Right atrium auricular region (tissue), 2 donors: ENCODE data around the gene PNKD. TPM values are rescaled to one million over a fixed set of nuclear protein-coding genes. Genes with fewer than 3 reads are reported as not detected.

Experiments
- DNase-seq: peaks from one replicate; pipeline ENCODE4 v3.0.0-alpha.2; 2019; ENCODE audit warnings: low spot score
- H3K27ac ChIP-seq, 2 donors: fragments of 200-600 bp; sonication (generic); 1 replicate in 1 of 2; 2 replicates in 1 of 2; pipeline ENCODE4 v1.5.1; 2016 to 2019
- H3K27me3 ChIP-seq, 2 donors: fragments of 200-600 bp; sonication (generic); one replicate each; pipeline versions ENCODE4 v1.5.1 to v1.6.0; 2017 to 2019
- H3K36me3 ChIP-seq: fragments of 200-600 bp; sonication (generic); one replicate; pipeline ENCODE4 v1.5.1; 2016
- H3K4me1 ChIP-seq, 2 donors: fragments of 200-600 bp; sonication (generic); one replicate each; pipeline versions ENCODE4 v1.5.1 to v1.6.0; 2017 to 2019
- H3K4me3 ChIP-seq, 2 donors: fragments of 200-600 bp; sonication (generic); 1 replicate in 1 of 2; 2 replicates in 1 of 2; pipeline ENCODE4 v1.5.1; 2017 to 2019; ENCODE audit warnings: mild to moderate bottlenecking in 1 of 2, moderate library complexity in 1 of 2
- H3K9me3 ChIP-seq, 2 donors: fragments of 200-600 bp; sonication (generic); one replicate each; pipeline ENCODE4 v1.5.1; 2019
- total RNA-seq, 2 donors: library from RNA; depleted of rRNA; stranded (reverse); fragments of >200 nt; gene quantifications; one replicate each; pipeline ENCODE4 v1.1.0, GENCODE V29; 2016
- TF ChIP-seq, protein P1 (sequence below), 2 donors: fragments of 200-600 bp; sonication (generic); IDR thresholded peaks; one replicate each; pipeline ENCODE4 v1.5.1; 2019; ENCODE audit warnings: antibody characterized with exemption in 2 of 2

Gene PNKD
- total RNA-seq, 2 donors from 2014 or later: 54.5 to 71.4 TPM

DNA sequence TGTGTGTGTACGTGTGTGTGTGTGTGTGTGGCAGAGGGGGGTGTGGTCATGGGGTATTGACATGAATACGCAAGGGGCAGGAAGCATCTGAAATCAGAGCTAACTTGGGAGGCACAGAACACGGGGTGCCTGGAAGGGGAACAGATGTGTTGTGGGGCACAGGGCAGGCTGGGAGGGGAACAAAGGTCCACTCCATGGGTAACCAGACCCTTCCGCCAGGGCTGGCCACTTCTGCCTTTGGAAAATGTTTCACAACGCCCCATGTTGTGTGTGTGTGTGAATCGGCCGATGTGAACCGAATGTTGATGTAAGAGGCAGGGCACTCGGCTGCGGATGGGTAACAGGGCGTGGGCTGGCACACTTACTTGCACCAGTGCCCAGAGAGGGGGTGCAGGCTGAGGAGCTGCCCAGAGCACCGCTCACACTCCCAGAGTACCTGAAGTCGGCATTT is 111.6 kb downstream of the PNKD start, which contains the start of gene SLC11A1:
SLC11A1 (plus strand) TSS at position 358 of the 451 bp plus-strand sequence. CDS start 96 bp downstream, outside the sequence.
- Histone ChIP-seq H3K4me3 (peak within 1 kb of the TSS; percentile 11 to 17), H3K36me3 (no peaks in the 10 kb centered on the region), H3K4me1 (no peaks in the 10 kb centered on the region), H3K9me3 (no peaks in the 10 kb centered on the region), H3K27me3 (no peaks in the 10 kb centered on the region), H3K27ac (peak within 1 kb of the TSS in 1 of 2 donors; percentile 16)
- TF ChIP-seq, protein P1, sequence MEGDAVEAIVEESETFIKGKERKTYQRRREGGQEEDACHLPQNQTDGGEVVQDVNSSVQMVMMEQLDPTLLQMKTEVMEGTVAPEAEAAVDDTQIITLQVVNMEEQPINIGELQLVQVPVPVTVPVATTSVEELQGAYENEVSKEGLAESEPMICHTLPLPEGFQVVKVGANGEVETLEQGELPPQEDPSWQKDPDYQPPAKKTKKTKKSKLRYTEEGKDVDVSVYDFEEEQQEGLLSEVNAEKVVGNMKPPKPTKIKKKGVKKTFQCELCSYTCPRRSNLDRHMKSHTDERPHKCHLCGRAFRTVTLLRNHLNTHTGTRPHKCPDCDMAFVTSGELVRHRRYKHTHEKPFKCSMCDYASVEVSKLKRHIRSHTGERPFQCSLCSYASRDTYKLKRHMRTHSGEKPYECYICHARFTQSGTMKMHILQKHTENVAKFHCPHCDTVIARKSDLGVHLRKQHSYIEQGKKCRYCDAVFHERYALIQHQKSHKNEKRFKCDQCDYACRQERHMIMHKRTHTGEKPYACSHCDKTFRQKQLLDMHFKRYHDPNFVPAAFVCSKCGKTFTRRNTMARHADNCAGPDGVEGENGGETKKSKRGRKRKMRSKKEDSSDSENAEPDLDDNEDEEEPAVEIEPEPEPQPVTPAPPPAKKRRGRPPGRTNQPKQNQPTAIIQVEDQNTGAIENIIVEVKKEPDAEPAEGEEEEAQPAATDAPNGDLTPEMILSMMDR (IDR thresholded peaks at IDR 0.05): no peak
- DNase-seq: peak; percentile 81

DNA sequence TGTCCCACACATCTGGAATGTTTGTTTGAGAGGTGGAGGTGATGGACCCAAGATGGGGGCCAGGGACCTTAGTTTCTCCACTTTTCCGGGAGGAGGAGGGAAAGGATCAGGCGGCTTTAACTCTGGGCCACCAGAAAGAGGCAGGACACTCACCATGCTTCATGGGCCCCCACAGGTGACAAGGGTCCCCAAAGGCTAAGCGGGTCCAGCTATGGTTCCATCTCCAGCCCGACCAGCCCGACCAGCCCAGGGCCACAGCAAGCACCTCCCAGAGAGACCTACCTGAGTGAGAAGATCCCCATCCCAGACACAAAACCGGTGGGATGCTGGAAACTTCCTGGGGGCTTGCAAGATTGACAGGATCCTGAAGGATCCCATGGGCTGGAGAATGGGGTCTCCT is 112.5 kb downstream of the PNKD start:
- H3K27me3 ChIP-seq: no peaks in the 10 kb centered on the region
- H3K36me3 ChIP-seq: no peaks in the 10 kb centered on the region
- H3K4me3 ChIP-seq: peak overlapping the region in 1 of 2 donors; percentile 17

DNA sequence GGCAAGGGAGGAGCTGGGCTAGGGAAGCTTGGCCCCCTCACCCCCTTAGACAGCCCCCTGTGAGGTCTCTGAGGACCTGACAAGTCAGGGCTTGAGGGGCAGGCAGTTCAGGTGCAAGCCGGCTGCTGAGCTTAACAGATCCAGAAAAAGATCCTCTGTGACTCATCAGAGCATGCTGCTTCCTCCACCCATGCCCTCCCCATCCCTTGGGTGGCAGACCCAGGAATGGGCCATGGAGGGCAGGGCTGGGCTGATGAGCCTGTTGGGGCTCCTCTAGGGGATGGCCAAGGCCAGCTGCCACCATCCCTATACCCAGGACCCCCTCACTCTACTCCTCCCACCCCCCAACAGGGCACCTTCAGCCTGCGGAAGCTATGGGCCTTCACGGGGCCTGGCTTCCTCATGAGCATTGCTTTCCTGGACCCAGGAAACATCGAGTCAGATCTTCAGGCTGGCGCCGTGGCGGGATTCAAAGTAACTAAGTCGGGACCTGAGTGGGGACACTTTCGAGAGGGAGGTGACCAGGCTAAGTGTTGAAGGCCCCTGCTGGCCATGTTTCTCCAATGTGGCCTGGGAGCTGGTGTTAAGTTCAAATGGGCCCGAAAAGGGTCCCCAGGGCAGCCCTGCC is 113.7 kb downstream of the PNKD start:
- H3K4me3 ChIP-seq: peak overlapping the region in 1 of 2 donors; percentile 17
- no peaks in the 10 kb centered on the region for H3K27me3 ChIP-seq
- no peaks in the 10 kb centered on the region for H3K36me3 ChIP-seq
- peaks cover 0 to 10% of the 10 kb centered on the region in 2 donors for H3K4me1 ChIP-seq
- DNase-seq: no peak
- H3K27ac ChIP-seq: no peak overlapping the region
- H3K9me3 ChIP-seq: no peaks in the 10 kb centered on the region
- TF ChIP-seq, protein P1 (IDR thresholded peaks at IDR 0.05): no peak

More for the DNA sequence above, 112.5 kb downstream of the PNKD start:
- H3K9me3 ChIP-seq: no peaks in the 10 kb centered on the region
- no peak for DNase-seq
- H3K27ac ChIP-seq: no peak overlapping the region
- H3K4me1 ChIP-seq: peaks cover 0 to 8% of the 10 kb centered on the region in 2 donors
- TF ChIP-seq, protein P1 (IDR thresholded peaks at IDR 0.05): no peak

DNA sequence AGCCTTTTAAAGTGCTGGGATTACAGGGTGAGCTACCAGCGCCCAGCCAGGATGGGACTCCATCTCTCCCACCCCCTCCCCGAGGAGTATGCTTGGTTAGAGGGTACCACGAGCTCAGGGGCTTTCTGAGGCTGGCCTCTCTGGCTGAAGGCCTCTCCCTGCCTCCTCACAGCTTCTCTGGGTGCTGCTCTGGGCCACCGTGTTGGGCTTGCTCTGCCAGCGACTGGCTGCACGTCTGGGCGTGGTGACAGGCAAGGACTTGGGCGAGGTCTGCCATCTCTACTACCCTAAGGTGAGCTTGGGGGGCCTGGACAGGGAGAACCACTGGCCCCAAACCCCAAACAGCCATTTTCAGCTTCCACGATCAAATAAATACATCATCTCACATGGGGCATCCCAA is 114.7 kb downstream of the PNKD start:
- peaks cover 0 to 10% of the 10 kb centered on the region in 2 donors for H3K4me1 ChIP-seq
- TF ChIP-seq, protein P1 (IDR thresholded peaks at IDR 0.05): no peak
- no peak for DNase-seq

DNA sequence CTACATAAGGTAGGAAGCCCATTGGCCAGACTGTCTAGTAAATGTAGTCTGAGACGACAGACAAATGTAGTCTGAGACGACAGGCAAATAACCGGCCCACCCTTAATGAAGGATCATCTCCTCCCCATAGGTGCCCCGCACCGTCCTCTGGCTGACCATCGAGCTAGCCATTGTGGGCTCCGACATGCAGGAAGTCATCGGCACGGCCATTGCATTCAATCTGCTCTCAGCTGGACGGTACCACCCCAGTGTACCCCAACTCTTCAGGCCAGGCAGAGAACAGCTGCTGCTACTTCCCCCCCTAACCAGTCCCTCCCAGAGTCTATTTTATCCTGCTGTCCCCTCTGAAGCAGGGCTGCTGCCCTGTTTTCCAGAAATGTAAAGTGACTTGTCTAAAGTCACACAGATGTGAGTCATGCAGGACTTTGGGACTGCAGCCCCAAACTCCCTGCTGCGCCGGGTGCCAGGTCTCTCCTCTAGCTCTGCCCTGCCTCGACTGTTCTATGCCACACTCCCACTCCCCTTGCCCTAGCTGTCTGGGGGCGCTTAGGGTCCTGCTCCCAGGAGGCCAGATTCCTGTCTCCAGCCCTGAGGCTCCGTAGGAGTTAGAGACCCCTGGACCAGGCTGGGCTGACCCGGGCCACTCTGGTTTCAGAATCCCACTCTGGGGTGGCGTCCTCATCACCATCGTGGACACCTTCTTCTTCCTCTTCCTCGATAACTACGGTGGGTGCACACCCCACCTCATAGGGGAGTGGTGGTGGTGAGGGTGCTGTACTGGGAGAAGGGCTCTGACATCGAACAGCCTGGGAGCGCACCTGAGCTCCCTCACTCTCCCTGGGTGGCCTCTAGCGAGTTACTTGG is 116.4 kb downstream of the PNKD start:
- peaks cover 0 to 10% of the 10 kb centered on the region in 2 donors for H3K4me1 ChIP-seq
- no peak for DNase-seq
- H3K9me3 ChIP-seq: no peaks in the 10 kb centered on the region
- peak overlapping the region in 1 of 2 donors; percentile 44 for H3K27ac ChIP-seq
- TF ChIP-seq, protein P1 (IDR thresholded peaks at IDR 0.05): no peak
- no peaks in the 10 kb centered on the region for H3K36me3 ChIP-seq
- no peaks in the 10 kb centered on the region for H3K27me3 ChIP-seq
- H3K4me3 ChIP-seq: peak overlapping the region in 1 of 2 donors; percentile 50

More for the DNA sequence above, 114.7 kb downstream of the PNKD start:
- H3K9me3 ChIP-seq: no peaks in the 10 kb centered on the region
- H3K27ac ChIP-seq: no peak overlapping the region
- H3K36me3 ChIP-seq: no peaks in the 10 kb centered on the region
- no peaks in the 10 kb centered on the region for H3K27me3 ChIP-seq
- H3K4me3 ChIP-seq: no peak overlapping the region
